ENCODE data around the gene THSD4.

Gene THSD4

GRCh38 chr15:71551566-71551965 is 436.3 kb downstream of the THSD4 start:
- no peak overlapping the region for H3K27ac ChIP-seq
- TF ChIP-seq CTCF (conservative IDR thresholded peaks at IDR 0.05) = no peak

GRCh38 chr15:71559098-71559497 is 443.8 kb downstream of the THSD4 start:
- no peak overlapping the region for H3K27ac ChIP-seq
- TF ChIP-seq CTCF (conservative IDR thresholded peaks at IDR 0.05) = no peak

GRCh38 chr15:71559616-71560015 is 444.3 kb downstream of the THSD4 start:
- TF ChIP-seq CTCF (conservative IDR thresholded peaks at IDR 0.05) = no peak

GRCh38 chr15:71562251-71562650 is 447.0 kb downstream of the THSD4 start:
- no peak for TF ChIP-seq CTCF (conservative IDR thresholded peaks at IDR 0.05)
- H3K27ac ChIP-seq = no peak overlapping the region

More at GRCh38 chr15:71559616-71560015, 444.3 kb downstream of the THSD4 start:
- no peak overlapping the region for H3K27ac ChIP-seq

GRCh38 chr15:71564217-71564616 is 448.9 kb downstream of the THSD4 start:
- TF ChIP-seq CTCF (conservative IDR thresholded peaks at IDR 0.05) = no peak
- no peak overlapping the region for H3K27ac ChIP-seq

- no peak overlapping the region for H3K27ac ChIP-seq
- TF ChIP-seq CTCF (conservative IDR thresholded peaks at IDR 0.05) = no peak
These were observed 449.7 kb downstream of the THSD4 start for GRCh38 chr15:71565006-71565405.

- TF ChIP-seq CTCF (conservative IDR thresholded peaks at IDR 0.05) = no peak
- H3K27ac ChIP-seq = no peak overlapping the region
These were observed 450.4 kb downstream of the THSD4 start for GRCh38 chr15:71565631-71566160.

All from VCaP (cell line).